Cardiac muscle cell (in vitro differentiated cells and primary cell): ENCODE data around the gene NAALADL2. TPM values are rescaled to one million over a fixed set of nuclear protein-coding genes. Genes with fewer than 3 reads are reported as not detected.

Experiments
- DNase-seq, 2 donors: peaks; one replicate each; pipeline versions ENCODE4 v3.0.0 to v3.0.0-alpha.2; 2010 to 2017; ENCODE audit warnings: low read depth in 1 of 2, low spot score in 1 of 2
- H3K27ac ChIP-seq: fragments of 200-600 bp; sonication (generic); 2 replicates; pipeline ENCODE4 v1.5.1; 2016
- H3K27me3 ChIP-seq: fragments of 200-600 bp; sonication (generic); 2 replicates; pipeline ENCODE4 v1.6.0; 2016; ENCODE audit warnings: control low read depth
- H3K36me3 ChIP-seq: fragments of 200-600 bp; sonication (generic); 2 replicates; pipeline ENCODE4 v1.5.1; 2016; ENCODE audit warnings: control low read depth
- H3K4me1 ChIP-seq: fragments of 200-600 bp; sonication (generic); 2 replicates; pipeline ENCODE4 v1.8.1; 2017; ENCODE audit warnings: low read depth, mild to moderate bottlenecking, mixed run types
- H3K4me3 ChIP-seq: fragments of 200-600 bp; sonication (generic); 2 replicates; pipeline ENCODE4 v1.5.1; 2016; ENCODE audit warnings: mild to moderate bottlenecking
- H3K9me3 ChIP-seq: fragments of 200-600 bp; sonication (generic); 2 replicates; pipeline ENCODE4 v1.5.1; 2017; ENCODE audit warnings: low read depth, mild to moderate bottlenecking, control low read depth
- polyA plus RNA-seq: library from polyadenylated mRNA; unstranded; fragments of >200 nt; fragmentation: Nextera tagmentation; extraction: Ambion mirVana; gene quantifications from 2 replicates; pipeline ENCODE4 v1.2.1, GENCODE V29; 2016
- total RNA-seq: library from RNA; depleted of rRNA; stranded (reverse); fragments of >200 nt; gene quantifications from 2 replicates; pipeline ENCODE4 v1.2.3, GENCODE V29; 2016
- TF ChIP-seq, protein P1 (sequence below): IDR thresholded peaks from 2 replicates; pipeline ENCODE4 v1.5.1; 2012; ENCODE audit warnings: low read depth, mild to moderate bottlenecking, low read length

The NAALADL2 gene
- total and polyA plus RNA-seq, 2 experiments from 2014 or later, result 2.4 to 3.8 TPM

DNA sequence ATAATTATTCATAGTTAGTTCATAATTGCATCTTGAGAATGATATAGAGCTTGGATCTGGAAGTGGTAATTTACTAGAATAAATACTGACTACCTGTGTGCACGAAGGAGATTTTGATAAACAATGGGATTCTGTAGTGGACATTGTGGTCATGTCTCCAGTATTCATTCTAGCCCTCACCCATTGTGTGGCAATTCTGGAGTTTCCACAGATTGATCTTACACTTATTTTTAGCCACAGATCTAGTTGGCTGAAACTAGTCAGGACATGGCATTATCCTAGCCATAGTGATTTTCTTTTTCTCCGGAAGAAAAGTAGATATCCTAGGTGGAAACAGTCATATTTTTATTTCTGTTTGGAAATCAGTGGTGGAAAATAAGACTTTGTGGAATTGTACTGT is 833.1 kb downstream of the NAALADL2 start:
- Histone ChIP-seq H3K4me1 (no peaks in the 10 kb centered on the region), H3K4me3 (no peak overlapping the region), H3K9me3 (no peaks in the 10 kb centered on the region), H3K36me3 (no peaks in the 10 kb centered on the region), H3K27me3 (no peaks in the 10 kb centered on the region), H3K27ac (no peak overlapping the region)
- TF ChIP-seq, protein P1, sequence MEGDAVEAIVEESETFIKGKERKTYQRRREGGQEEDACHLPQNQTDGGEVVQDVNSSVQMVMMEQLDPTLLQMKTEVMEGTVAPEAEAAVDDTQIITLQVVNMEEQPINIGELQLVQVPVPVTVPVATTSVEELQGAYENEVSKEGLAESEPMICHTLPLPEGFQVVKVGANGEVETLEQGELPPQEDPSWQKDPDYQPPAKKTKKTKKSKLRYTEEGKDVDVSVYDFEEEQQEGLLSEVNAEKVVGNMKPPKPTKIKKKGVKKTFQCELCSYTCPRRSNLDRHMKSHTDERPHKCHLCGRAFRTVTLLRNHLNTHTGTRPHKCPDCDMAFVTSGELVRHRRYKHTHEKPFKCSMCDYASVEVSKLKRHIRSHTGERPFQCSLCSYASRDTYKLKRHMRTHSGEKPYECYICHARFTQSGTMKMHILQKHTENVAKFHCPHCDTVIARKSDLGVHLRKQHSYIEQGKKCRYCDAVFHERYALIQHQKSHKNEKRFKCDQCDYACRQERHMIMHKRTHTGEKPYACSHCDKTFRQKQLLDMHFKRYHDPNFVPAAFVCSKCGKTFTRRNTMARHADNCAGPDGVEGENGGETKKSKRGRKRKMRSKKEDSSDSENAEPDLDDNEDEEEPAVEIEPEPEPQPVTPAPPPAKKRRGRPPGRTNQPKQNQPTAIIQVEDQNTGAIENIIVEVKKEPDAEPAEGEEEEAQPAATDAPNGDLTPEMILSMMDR, result no peak
- no peak for DNase-seq

DNA sequence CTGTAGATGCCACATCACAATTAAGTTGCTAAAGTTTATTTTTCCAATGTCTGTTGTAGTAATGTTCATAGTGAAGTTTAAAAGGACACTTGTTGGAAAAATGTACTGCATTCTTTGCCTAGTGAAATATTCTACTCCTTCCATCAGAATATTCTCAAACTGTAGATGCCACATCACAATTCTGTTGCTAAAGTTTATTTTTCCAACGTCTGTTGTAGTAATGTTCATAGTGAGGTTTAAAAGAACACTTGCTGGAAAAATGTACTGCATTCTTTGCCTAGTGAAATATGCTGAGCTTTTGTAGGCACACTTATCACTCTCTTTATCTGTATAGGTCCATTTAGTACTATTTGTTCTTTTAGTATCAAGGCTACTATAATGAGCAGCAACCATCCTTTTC is 836.1 kb downstream of the NAALADL2 start:
- no peak overlapping the region for H3K4me3 ChIP-seq
- TF ChIP-seq, protein P1, result no peak
- no peaks in the 10 kb centered on the region for H3K36me3 ChIP-seq
- DNase-seq, result no peak
- no peaks in the 10 kb centered on the region for H3K4me1 ChIP-seq
- no peaks in the 10 kb centered on the region for H3K9me3 ChIP-seq
- H3K27me3 ChIP-seq, result no peaks in the 10 kb centered on the region
- H3K27ac ChIP-seq, result no peak overlapping the region

DNA sequence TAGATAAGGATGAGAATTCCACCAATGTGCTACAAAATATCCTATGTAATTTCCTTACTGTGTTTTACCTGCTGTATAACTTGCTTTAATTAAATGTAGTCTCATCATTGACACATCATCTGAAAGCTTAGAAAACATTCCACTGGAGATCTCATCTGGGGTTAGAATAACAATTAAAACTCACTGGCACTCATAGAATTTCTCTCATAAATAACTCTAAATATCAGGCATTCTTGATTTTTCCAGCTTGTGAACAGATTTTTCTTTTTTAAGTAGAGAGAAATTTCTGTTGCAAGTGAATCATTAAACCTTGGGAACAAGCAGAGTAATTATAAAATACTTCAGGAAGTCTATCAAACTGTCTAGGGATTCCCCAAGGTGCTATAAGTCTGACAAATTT is 843.8 kb downstream of the NAALADL2 start:
- Histone ChIP-seq H3K4me1 (no peaks in the 10 kb centered on the region), H3K4me3 (no peak overlapping the region), H3K36me3 (no peaks in the 10 kb centered on the region), H3K27me3 (no peaks in the 10 kb centered on the region), H3K27ac (no peak overlapping the region), H3K9me3 (no peaks in the 10 kb centered on the region)
- TF ChIP-seq, protein P1, result no peak
- no peak for DNase-seq

DNA sequence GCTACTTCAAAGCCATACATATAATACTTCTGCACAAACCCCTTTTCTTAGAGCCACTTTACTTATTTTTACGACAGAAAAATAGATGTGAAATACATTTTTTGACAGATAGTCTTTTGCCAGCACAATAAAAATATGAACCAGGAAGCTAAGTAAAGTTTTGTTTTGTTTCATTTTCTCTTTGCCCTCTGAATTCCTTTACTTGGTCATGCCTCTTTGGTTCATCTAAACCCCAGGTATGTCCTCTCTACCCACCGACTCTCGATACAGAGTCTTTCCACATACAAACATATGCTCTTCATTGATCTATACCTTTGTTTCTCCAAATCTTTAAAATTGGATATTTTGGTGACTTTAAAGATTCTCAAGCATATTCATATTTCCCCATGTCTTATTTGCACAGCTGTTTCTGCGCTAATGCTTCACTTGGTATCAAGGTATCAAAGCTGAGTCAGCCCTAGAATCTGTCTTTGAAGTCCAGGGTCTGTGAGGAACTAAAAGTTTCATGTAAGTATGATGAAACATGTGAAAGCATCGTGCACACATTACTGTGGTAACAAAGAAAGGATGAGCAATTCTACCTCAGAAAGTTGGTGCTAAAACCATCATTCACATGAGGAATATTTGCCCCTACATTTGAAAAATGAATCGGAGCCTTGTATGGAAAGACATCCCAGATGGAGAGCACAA is 845.4 kb downstream of the NAALADL2 start:
- Histone ChIP-seq H3K4me3 (no peak overlapping the region), H3K4me1 (no peaks in the 10 kb centered on the region), H3K36me3 (no peaks in the 10 kb centered on the region), H3K27me3 (no peaks in the 10 kb centered on the region), H3K9me3 (no peaks in the 10 kb centered on the region), H3K27ac (no peak overlapping the region)
- DNase-seq, result no peak
- TF ChIP-seq, protein P1, result no peak

DNA sequence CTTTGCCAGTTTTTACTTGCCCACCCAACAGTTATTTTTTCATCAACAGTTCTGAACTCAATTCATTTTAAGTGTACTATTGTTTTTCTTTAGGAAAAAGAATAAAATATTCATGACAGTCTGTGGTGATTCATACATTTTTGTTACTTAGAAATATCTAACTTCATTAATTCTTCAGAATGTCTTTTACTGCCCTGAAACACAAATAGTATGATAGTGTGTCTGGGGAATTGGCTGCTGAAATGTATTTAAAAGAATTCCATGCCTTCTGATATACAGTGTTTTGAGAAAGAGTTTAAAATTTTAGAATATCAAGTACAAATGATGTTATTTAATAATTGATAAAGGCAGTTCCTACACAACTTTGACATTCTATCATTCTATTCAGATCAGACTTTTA is 854.1 kb downstream of the NAALADL2 start:
- no peaks in the 10 kb centered on the region for H3K9me3 ChIP-seq
- TF ChIP-seq, protein P1, result no peak
- no peaks in the 10 kb centered on the region for H3K36me3 ChIP-seq
- H3K4me3 ChIP-seq, result no peak overlapping the region
- no peaks in the 10 kb centered on the region for H3K4me1 ChIP-seq
- DNase-seq, result no peak
- no peak overlapping the region for H3K27ac ChIP-seq
- no peaks in the 10 kb centered on the region for H3K27me3 ChIP-seq
